Large intestine (tissue), 3 donors: Measurements from ENCODE around the gene GSTT4. TPM values are rescaled to one million over a fixed set of nuclear protein-coding genes. Genes with fewer than 3 reads are reported as not detected.
"Not testable (repeated sequence)": the region's sequence is repeated elsewhere in the genome, so short reads cannot be mapped to it uniquely, and the experiment has no call there.

Source experiments
- DNase-seq, 2 donors: peaks; one replicate each; pipeline versions ENCODE4 v3.0.0 to v3.0.0-alpha.2; 2013
- H3K27ac ChIP-seq: one replicate; pipeline ENCODE4 v1.5.1; 2013; ENCODE audit warnings: low read length
- H3K27me3 ChIP-seq: 2 replicates; pipeline ENCODE4 v1.6.1; 2013; ENCODE audit warnings: low read length; ENCODE audit not compliant: control insufficient read depth, insufficient read depth
- H3K36me3 ChIP-seq: 2 replicates; pipeline ENCODE4 v1.6.1; 2013; ENCODE audit warnings: low read length; ENCODE audit not compliant: control insufficient read depth, insufficient read depth
- H3K4me1 ChIP-seq: one replicate; pipeline ENCODE4 v1.6.1; 2013; ENCODE audit warnings: low read length; ENCODE audit not compliant: control insufficient read depth, insufficient read depth
- H3K4me3 ChIP-seq: one replicate; pipeline ENCODE4 v1.5.1; 2013; ENCODE audit warnings: low read length
- H3K9me3 ChIP-seq: one replicate; pipeline ENCODE4 v1.6.1; 2013; ENCODE audit warnings: mild to moderate bottlenecking, low read depth, low read length, moderate library complexity; ENCODE audit not compliant: control insufficient read depth
- WGBS: methylation state at CpG from one replicate; pipeline ENCODE4 v1.1.5; 2013; ENCODE audit warnings: low lambda C conversion rate; ENCODE audit not compliant: insufficient coverage; 5-methylcytosine and 5-hydroxymethylcytosine counted together
- polyA plus RNA-seq: library from polyadenylated mRNA; unstranded; fragments of 120-200 nt; gene quantifications from one replicate; pipeline ENCODE4 v1.2.1, GENCODE V29; 2013

The GSTT4 gene
- polyA plus RNA-seq, 1 donor: not detected

GRCh38 chr22:23993080-23993479 is 12.2 kb downstream of the GSTT4 start:
- H3K4me3 ChIP-seq, H3K4me1 ChIP-seq, H3K36me3 ChIP-seq, H3K9me3 ChIP-seq, DNase-seq, H3K27ac ChIP-seq, H3K27me3 ChIP-seq: not testable (repeated sequence)
- WGBS: no CpG with 5 or more reads among the region's 2 CpGs

- H3K36me3 ChIP-seq, DNase-seq, H3K27ac ChIP-seq, H3K4me3 ChIP-seq, H3K27me3 ChIP-seq, H3K9me3 ChIP-seq, H3K4me1 ChIP-seq: not testable (repeated sequence)
- WGBS: no CpG with 5 or more reads among the region's 3 CpGs
These were observed 15.5 kb downstream of the GSTT4 start for GRCh38 chr22:23989583-23990244.

- no CpG with 5 or more reads among the region's 4 CpGs for WGBS
These were observed 18.6 kb downstream of the GSTT4 start for GRCh38 chr22:23986538-23987178.

GRCh38 chr22:23986089-23986488 is 19.2 kb downstream of the GSTT4 start:
- WGBS: no CpG with 5 or more reads among the region's 8 CpGs
- H3K4me1 ChIP-seq, H3K27me3 ChIP-seq, H3K9me3 ChIP-seq, H3K36me3 ChIP-seq, DNase-seq, H3K27ac ChIP-seq, H3K4me3 ChIP-seq: not testable (repeated sequence)

More at GRCh38 chr22:23986538-23987178, 18.6 kb downstream of the GSTT4 start:
- H3K4me1 ChIP-seq, H3K36me3 ChIP-seq, H3K4me3 ChIP-seq, DNase-seq, H3K27ac ChIP-seq, H3K9me3 ChIP-seq, H3K27me3 ChIP-seq: not testable (repeated sequence)

GRCh38 chr22:23984430-23984829 is 20.8 kb downstream of the GSTT4 start:
- Histone ChIP-seq H3K27me3 (no peaks in the 10 kb centered on the region), H3K36me3 (no peaks in the 10 kb centered on the region), H3K4me3 (no peak overlapping the region), H3K4me1 (no peaks in the 10 kb centered on the region), H3K9me3 (no peaks in the 10 kb centered on the region), H3K27ac (no peak overlapping the region)
- no peak for DNase-seq
- WGBS: no CpG with 5 or more reads among the region's 6 CpGs

GRCh38 chr22:23980567-23980966 is 24.7 kb downstream of the GSTT4 start:
- not testable (repeated sequence) for DNase-seq, H3K36me3 ChIP-seq, H3K4me3 ChIP-seq, H3K4me1 ChIP-seq, H3K27ac ChIP-seq, H3K27me3 ChIP-seq, H3K9me3 ChIP-seq
- no CpG with 5 or more reads among the region's 7 CpGs for WGBS

GRCh38 chr22:23979557-23980240 is 25.6 kb downstream of the GSTT4 start, which contains the start of gene GSTT2:
TSS of gene GSTT2 (plus strand) at chr22:23980134.
- not testable (repeated sequence) for DNase-seq, H3K4me3 ChIP-seq, H3K27ac ChIP-seq, H3K27me3 ChIP-seq, H3K9me3 ChIP-seq, H3K36me3 ChIP-seq, H3K4me1 ChIP-seq
- no CpG with 5 or more reads among the region's 41 CpGs for WGBS

- not testable (repeated sequence) for H3K9me3 ChIP-seq, H3K27me3 ChIP-seq, DNase-seq, H3K27ac ChIP-seq, H3K4me1 ChIP-seq, H3K4me3 ChIP-seq, H3K36me3 ChIP-seq
- WGBS: no CpG with 5 or more reads among the region's 12 CpGs
These were observed 27.9 kb downstream of the GSTT4 start for GRCh38 chr22:23977304-23977703.

- not testable (repeated sequence) for H3K27ac ChIP-seq, H3K4me1 ChIP-seq, H3K4me3 ChIP-seq, H3K27me3 ChIP-seq, DNase-seq, H3K9me3 ChIP-seq
- WGBS: no CpG with 5 or more reads among the region's 27 CpGs
- H3K36me3 ChIP-seq: peaks cover 18% of the 10 kb centered on the region
These were observed 30.4 kb downstream of the GSTT4 start for GRCh38 chr22:23974836-23975352.

- H3K36me3 ChIP-seq: peaks cover 22% of the 10 kb centered on the region
- not testable (repeated sequence) for H3K9me3 ChIP-seq, H3K27ac ChIP-seq, H3K4me3 ChIP-seq, DNase-seq, H3K4me1 ChIP-seq, H3K27me3 ChIP-seq
- WGBS: no CpG with 5 or more reads among the region's 29 CpGs
These were observed 30.9 kb downstream of the GSTT4 start, which contains the start of gene DDT for GRCh38 chr22:23974345-23974744. TSS of gene DDT (minus strand) at chr22:23974441. CDS start at chr22:23974414, 27 bp downstream.
